Breast epithelium (tissue), 3 donors: ENCODE measurements around the gene PDCD1.

Experiments used
- POLR2A ChIP-seq: fragments of 450-650 bp; IDR thresholded peaks from one replicate; pipeline ENCODE4 v1.6.1; 2016; ENCODE audit warnings: antibody characterized with exemption, mild to moderate bottlenecking, moderate library complexity
- POLR2AphosphoS5 ChIP-seq, 3 donors: sonication (generic); formaldehyde crosslinking; IDR thresholded peaks; one replicate each; pipeline ENCODE4 v1.6.1; 2017; ENCODE audit warnings: antibody characterized with exemption in 3 of 3
- TF ChIP-seq, protein P1 (sequence below), 3 donors: fragments of 450-650 bp; IDR thresholded peaks; one replicate each; pipeline ENCODE4 v1.5.1; 2016 to 2017; ENCODE audit warnings: antibody characterized with exemption in 3 of 3, mild to moderate bottlenecking in 3 of 3, moderate library complexity in 3 of 3

DNA sequence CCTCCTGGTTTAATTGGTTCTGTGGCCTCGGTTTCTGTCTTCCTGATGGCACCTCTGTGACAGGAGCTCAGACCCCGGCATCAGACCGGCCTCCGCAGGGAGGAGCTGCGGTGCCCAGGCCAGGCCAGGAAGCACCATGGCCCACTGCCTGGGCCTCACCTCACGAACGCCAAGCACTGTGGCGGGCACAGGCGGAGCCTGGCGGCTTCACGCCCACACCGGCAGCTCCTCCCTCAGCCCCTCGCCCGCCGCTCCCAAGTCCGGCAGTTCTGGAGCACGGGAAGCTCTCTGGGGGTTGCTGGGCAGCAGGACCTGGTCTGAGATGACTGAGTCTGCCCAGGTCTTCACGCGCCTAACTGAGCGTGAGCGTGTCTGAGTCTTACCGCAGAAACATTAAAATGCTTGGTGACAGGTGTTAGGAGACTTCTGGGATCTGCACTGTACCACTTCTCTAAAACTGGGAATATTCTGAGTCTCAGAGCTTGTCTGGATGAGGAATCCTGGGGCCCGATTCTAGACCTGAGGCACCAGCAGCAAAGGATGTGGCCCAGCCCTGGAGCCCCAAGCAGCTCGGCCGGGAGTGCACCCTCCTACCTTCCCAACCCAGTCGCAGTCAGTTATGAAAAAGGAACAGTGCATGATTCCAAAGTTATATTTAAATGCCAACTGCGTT, 32.8 kb upstream of the PDCD1 start:
- TF ChIP-seq, protein P1, sequence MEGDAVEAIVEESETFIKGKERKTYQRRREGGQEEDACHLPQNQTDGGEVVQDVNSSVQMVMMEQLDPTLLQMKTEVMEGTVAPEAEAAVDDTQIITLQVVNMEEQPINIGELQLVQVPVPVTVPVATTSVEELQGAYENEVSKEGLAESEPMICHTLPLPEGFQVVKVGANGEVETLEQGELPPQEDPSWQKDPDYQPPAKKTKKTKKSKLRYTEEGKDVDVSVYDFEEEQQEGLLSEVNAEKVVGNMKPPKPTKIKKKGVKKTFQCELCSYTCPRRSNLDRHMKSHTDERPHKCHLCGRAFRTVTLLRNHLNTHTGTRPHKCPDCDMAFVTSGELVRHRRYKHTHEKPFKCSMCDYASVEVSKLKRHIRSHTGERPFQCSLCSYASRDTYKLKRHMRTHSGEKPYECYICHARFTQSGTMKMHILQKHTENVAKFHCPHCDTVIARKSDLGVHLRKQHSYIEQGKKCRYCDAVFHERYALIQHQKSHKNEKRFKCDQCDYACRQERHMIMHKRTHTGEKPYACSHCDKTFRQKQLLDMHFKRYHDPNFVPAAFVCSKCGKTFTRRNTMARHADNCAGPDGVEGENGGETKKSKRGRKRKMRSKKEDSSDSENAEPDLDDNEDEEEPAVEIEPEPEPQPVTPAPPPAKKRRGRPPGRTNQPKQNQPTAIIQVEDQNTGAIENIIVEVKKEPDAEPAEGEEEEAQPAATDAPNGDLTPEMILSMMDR (IDR thresholded peaks at IDR 0.05): no peak
- TF ChIP-seq POLR2A (no peak), POLR2AphosphoS5 (IDR thresholded peaks at IDR 0.05) (no peak)
